Body of pancreas (tissue), 4 donors: Measurements from ENCODE around the gene ICAM5. TPM values are rescaled to one million over a fixed set of nuclear protein-coding genes. Genes with fewer than 3 reads are reported as not detected.

Experiments
- ATAC-seq: fragments of 150-250 bp; one replicate; pipeline ENCODE4 v1.9.1; 2016
- DNase-seq, 4 donors: peaks; one replicate each; pipeline ENCODE4 v3.0.0-alpha.2; 2019
- H3K27ac ChIP-seq, 4 donors: fragments of 200-600 bp; sonication (generic); 1 replicate in 3 of 4; 2 replicates in 1 of 4; pipeline versions ENCODE4 v1.5.1 to v1.6.1; 2016 to 2019; ENCODE audit warnings: mild to moderate bottlenecking in 1 of 4, mixed read lengths in 1 of 4, moderate library complexity in 1 of 4
- H3K27me3 ChIP-seq, 2 donors: fragments of 200-600 bp; sonication (generic); one replicate each; pipeline ENCODE4 v1.6.0; 2016; ENCODE audit warnings: mild to moderate bottlenecking in 1 of 2
- H3K36me3 ChIP-seq, 2 donors: fragments of 200-600 bp; sonication (generic); replicated peaks in 1 of 2; 2 replicates each; pipeline ENCODE4 v1.5.1; 2016; ENCODE audit warnings: low read depth in 2 of 2; ENCODE audit not compliant: insufficient read depth in 1 of 2
- H3K4me1 ChIP-seq: fragments of 200-600 bp; sonication (generic); one replicate; pipeline ENCODE4 v1.6.0; 2016
- H3K4me3 ChIP-seq, 2 donors: fragments of 200-600 bp; sonication (generic); 1 replicate in 1 of 2; 2 replicates in 1 of 2; pipeline ENCODE4 v1.5.1; 2016 to 2019
- H3K9me3 ChIP-seq, 3 donors: fragments of 200-600 bp; sonication (generic); 1 replicate in 2 of 3; 2 replicates in 1 of 3; pipeline ENCODE4 v1.5.1; 2016
- POLR2A ChIP-seq, 3 donors: fragments of 450-650 bp; IDR thresholded peaks; one replicate each; pipeline ENCODE4 v1.6.1; 2016; ENCODE audit warnings: antibody characterized with exemption in 3 of 3, mild to moderate bottlenecking in 2 of 3
- WGBS, 2 donors: methylation state at CpG; one replicate each; pipeline ENCODE4 v1.1.5; 2017; 5-methylcytosine and 5-hydroxymethylcytosine counted together
- intact Hi-C: fragments of 100-400 bp; cut with DNase I; formaldehyde crosslinking; loops from one replicate; pipeline ENCODE4 v1.15.1; 2023
- total RNA-seq, 2 donors: library from RNA; depleted of rRNA; stranded (reverse); fragments of >200 nt; gene quantifications; one replicate each; pipeline ENCODE4 v1.1.0, GENCODE V29; 2016
- TF ChIP-seq, protein P1 (sequence below), 7 experiments: fragments of 450-650 bp in 4 of 7; fragments of 200-600 bp in 3 of 7; sonication (generic) in 3 of 7; IDR thresholded peaks; one replicate each; pipeline ENCODE4 v1.5.1; 2016 to 2019; ENCODE audit warnings: antibody characterized with exemption in 7 of 7

The ICAM5 gene
- total RNA-seq, 2 donors from 2014 or later: 0.33 TPM; not detected in 1

DNA sequence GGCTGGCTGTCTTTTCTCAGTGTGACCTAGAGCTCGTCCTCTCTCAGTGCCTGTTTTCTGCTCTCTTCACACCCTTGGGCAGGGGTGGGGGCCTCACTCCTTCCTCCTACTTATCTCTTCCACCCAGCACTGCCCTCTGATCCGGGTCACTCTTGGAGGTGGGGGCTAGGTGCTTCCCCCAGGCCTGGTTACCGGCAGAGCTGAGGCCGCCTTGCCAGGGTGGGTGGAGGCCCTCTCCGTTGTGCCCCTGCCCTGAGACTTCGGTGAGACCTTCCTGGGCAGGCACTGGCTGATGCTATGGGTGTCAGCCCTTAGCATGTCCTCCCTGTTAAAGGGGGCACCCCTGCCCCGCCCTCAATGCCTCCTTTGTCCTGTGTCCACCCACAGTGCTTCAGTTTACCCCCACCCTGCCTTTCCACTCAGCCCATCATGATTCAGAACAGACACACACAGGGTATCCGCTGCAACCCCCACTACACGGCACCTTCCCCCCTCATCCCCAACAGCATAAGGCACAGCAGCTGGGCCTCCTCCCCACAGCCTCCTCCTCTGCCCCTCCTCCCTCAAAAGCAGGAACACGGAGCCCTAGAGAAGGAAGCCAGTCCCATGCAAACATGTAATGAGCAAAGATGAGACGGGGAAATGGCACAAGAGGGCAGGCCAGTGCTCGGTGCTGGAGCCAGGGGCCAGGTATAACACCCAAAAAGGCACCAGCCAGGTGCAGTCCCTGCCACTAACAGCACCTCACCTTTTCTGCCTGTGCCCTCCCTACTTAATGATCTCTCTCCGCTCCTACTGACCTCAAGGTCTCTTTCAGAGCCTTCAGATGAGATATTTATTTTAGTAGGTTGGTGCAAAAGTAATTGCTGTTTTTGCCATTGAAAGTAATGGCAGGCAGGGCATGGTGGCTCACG lies 10.1 kb downstream of the ICAM5 start:
- Histone ChIP-seq H3K36me3 (no peaks in the 10 kb centered on the region), H3K4me1 (peaks cover 14% of the 10 kb centered on the region), H3K27ac (no peak overlapping the region), H3K27me3 (peaks cover 0 to 19% of the 10 kb centered on the region in 2 donors), H3K9me3 (no peaks in the 10 kb centered on the region), H3K4me3 (no peak overlapping the region)
- TF ChIP-seq POLR2A (IDR thresholded peaks at IDR 0.05): no peak
- TF ChIP-seq, protein P1, sequence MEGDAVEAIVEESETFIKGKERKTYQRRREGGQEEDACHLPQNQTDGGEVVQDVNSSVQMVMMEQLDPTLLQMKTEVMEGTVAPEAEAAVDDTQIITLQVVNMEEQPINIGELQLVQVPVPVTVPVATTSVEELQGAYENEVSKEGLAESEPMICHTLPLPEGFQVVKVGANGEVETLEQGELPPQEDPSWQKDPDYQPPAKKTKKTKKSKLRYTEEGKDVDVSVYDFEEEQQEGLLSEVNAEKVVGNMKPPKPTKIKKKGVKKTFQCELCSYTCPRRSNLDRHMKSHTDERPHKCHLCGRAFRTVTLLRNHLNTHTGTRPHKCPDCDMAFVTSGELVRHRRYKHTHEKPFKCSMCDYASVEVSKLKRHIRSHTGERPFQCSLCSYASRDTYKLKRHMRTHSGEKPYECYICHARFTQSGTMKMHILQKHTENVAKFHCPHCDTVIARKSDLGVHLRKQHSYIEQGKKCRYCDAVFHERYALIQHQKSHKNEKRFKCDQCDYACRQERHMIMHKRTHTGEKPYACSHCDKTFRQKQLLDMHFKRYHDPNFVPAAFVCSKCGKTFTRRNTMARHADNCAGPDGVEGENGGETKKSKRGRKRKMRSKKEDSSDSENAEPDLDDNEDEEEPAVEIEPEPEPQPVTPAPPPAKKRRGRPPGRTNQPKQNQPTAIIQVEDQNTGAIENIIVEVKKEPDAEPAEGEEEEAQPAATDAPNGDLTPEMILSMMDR (IDR thresholded peaks at IDR 0.05): no peak
- 29 to 49% methylated on average over 11 to 13 of the region's 14 CpGs for WGBS, 2 donors
- DNase-seq: no peak
- intact Hi-C loops: no loop called here
- no peak for ATAC-seq

DNA sequence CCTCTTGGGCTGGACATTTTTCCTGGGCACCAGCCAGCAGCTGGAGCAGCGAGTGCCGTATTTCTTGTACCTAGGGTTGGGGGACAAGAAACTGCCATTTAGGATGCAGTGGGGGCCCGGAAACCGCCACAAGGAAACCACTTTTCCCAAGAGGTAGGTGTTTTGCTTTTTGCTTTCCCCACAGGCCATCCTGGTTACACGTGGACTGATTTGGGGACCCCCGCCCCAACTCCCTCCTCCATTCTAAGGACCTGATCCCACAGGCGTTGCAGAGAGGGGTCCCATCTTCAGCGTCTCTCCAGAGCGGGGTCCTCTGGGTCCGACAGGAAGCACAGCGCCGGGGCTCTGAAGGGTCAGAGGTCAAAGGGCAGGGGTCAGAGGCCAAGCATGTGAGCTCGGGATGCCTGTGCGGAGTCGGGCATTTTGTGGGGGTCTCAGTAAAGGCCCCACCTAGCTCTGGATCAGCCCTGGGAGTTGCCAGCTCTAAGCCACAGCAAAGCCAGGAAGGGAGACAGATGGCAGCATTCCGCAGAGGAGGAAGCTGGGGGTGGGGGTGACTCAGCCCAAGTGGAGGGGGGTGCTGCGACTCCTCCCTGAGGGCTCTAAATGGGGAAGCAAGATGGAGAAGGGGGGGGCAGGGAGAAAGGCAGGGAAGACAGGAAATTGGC lies 15.5 kb downstream of the ICAM5 start:
- intact Hi-C loops: no loop called here
- DNase-seq: peak in 1 of 4 donors; percentile 50
- ATAC-seq: no peak

DNA sequence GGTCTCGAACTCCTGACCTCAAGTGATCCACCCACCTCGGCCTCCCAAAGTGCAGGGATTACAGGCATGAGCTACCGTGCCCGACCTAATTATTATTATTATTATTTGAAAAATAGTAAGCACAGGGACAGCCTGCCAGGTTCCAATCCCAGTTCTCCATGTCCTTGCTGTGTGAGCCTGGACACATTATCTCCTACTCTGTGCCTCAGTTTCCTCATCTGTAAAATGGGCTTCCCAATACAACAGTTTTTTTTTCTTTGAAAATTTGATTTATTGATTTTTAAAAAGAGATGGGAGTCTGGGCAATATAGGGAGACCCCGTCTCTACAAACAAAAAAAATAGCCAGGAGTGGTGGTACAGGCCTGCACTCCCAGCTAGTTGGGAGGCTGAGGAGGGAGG lies 16.6 kb downstream of the ICAM5 start:
- intact Hi-C loops: no loop called here
- ATAC-seq (no peak), DNase-seq (no peak)
- Histone ChIP-seq H3K27ac (no peak overlapping the region), H3K27me3 (no peaks in the 10 kb centered on the region), H3K9me3 (no peaks in the 10 kb centered on the region), H3K36me3 (no peaks in the 10 kb centered on the region), H3K4me1 (no peaks in the 10 kb centered on the region), H3K4me3 (no peak overlapping the region)
- 81 to 99% methylated on average over 5 of the region's 5 CpGs for WGBS, 2 donors
- no peak for TF ChIP-seq POLR2A (IDR thresholded peaks at IDR 0.05)
- TF ChIP-seq, protein P1 (IDR thresholded peaks at IDR 0.05): no peak

More for the DNA sequence above, 15.5 kb downstream of the ICAM5 start:
- TF ChIP-seq, protein P1 (IDR thresholded peaks at IDR 0.05): no peak
- TF ChIP-seq POLR2A (IDR thresholded peaks at IDR 0.05): no peak
- Histone ChIP-seq H3K9me3 (no peaks in the 10 kb centered on the region), H3K27me3 (no peaks in the 10 kb centered on the region), H3K4me3 (no peak overlapping the region), H3K36me3 (no peaks in the 10 kb centered on the region), H3K27ac (no peak overlapping the region), H3K4me1 (no peaks in the 10 kb centered on the region)
- 71 to 72% methylated on average over 14 to 16 of the region's 17 CpGs for WGBS, 2 donors

DNA sequence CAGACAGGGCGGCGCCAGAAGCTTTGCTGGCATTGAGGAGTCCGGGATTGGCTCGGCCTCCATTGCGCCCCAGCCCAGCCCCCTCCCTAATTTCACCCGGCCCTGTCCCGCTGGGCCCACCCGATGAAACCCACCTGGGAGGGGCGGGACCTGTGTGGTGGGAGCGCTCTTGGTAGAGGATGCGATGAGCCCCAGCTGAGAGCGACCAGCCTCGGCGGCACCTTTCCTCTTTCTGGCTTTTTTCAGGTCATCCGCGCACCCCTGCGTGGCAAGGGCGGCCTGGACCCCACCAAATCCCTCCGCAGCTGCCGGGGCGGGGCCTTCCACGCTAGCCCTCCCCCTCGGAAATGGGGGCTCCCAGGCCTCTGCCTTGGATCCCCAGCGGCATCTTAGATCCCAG lies 19.7 kb downstream of the ICAM5 start, which contains the start of gene ZGLP1:
Gene ZGLP1, minus strand, starts transcription at position 393 of the 400 bp plus-strand sequence.
- Histone ChIP-seq H3K4me3 (no peak within 1 kb of the TSS), H3K9me3 (no peaks in the 10 kb centered on the region), H3K27ac (no peak within 1 kb of the TSS), H3K4me1 (peaks cover under 1% of the 10 kb centered on the region), H3K27me3 (no peaks in the 10 kb centered on the region), H3K36me3 (no peaks in the 10 kb centered on the region)
- WGBS, 2 donors: 88 to 93% methylated on average over 20 to 24 of the region's 24 CpGs
- intact Hi-C loops: no loop called here
- DNase-seq (no peak), ATAC-seq (no peak)
- TF ChIP-seq POLR2A (IDR thresholded peaks at IDR 0.05): no peak
- TF ChIP-seq, protein P1 (IDR thresholded peaks at IDR 0.05): no peak
